ENCODE measurements around the gene CREB1.

- TF ChIP-seq POLR2A (IDR thresholded peaks at IDR 0.05; ENCODE audit: low read length) (peak; percentile 96), GATA1 (IDR thresholded peaks at IDR 0.05; ENCODE audit: low read depth, low read length) (no peak)
These were observed at the start of gene CREB1 for GRCh38 chr2:207529330-207530159.

All from erythroblast (primary cell).